Adipocyte (in vitro differentiated cells): ENCODE measurements around the gene TRABD2A.
"Not testable (repeated sequence)": the region's sequence is repeated elsewhere in the genome, so short reads cannot be mapped to it uniquely, and the experiment has no call there.

Experiments
- DNase-seq: peaks from one replicate; pipeline ENCODE4 v3.0.0-alpha.2; 2015; ENCODE audit warnings: low read depth
- H3K27me3 ChIP-seq: replicated peaks from 2 replicates; pipeline ENCODE4 v1.7.0; 2013; ENCODE audit warnings: mild to moderate bottlenecking, low read length, moderate library complexity; ENCODE audit not compliant: control insufficient read depth, insufficient read depth
- H3K36me3 ChIP-seq: 2 replicates; pipeline ENCODE4 v1.7.0; 2013; ENCODE audit warnings: low read length, mild to moderate bottlenecking, moderate library complexity; ENCODE audit not compliant: control insufficient read depth, insufficient read depth, severe bottlenecking
- H3K4me1 ChIP-seq: 2 replicates; pipeline ENCODE4 v1.7.0; 2013; ENCODE audit warnings: mild to moderate bottlenecking, low read length, moderate library complexity; ENCODE audit not compliant: control insufficient read depth, insufficient read depth
- H3K4me3 ChIP-seq: 2 replicates; pipeline ENCODE4 v1.7.0; 2013; ENCODE audit warnings: mild to moderate bottlenecking, low read length, moderate library complexity
- H3K9ac ChIP-seq: 2 replicates; pipeline ENCODE4 v1.7.0; 2013; ENCODE audit warnings: mild to moderate bottlenecking, low read length, moderate library complexity
- H3K9me3 ChIP-seq: 2 replicates; pipeline ENCODE4 v1.7.0; 2013; ENCODE audit warnings: mild to moderate bottlenecking, low read length, moderate library complexity; ENCODE audit not compliant: control insufficient read depth

Gene TRABD2A

DNA sequence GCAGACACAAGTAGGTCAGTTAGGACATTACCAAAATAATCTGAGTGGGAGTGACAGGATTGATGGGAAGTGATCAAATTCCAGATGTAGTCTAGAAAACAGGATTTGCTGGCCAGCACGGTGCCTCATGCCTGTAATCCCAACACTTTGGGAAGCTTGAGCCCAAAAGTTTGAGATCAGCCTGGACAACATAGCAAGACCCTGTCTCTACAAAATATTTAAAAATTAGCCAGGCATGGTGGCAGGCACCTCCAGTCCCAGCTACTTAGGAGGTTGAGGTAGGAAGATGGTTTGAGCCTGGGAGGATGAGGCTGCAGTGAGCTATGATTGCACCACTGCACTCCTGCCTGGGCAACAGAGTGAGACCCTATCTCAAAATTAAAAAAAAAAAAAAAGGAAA is 5.3 kb downstream of the TRABD2A start:
- H3K4me1 ChIP-seq = peaks cover 26% of the 10 kb centered on the region
- H3K4me3 ChIP-seq, H3K36me3 ChIP-seq, DNase-seq, H3K9ac ChIP-seq, H3K9me3 ChIP-seq, H3K27me3 ChIP-seq: not testable (repeated sequence)

- H3K4me3 ChIP-seq = no peak overlapping the region
- no peaks in the 10 kb centered on the region for H3K36me3 ChIP-seq
- H3K9ac ChIP-seq = no peak overlapping the region
- peaks cover 2% of the 10 kb centered on the region for H3K27me3 ChIP-seq
- no peaks in the 10 kb centered on the region for H3K9me3 ChIP-seq
- no peak for DNase-seq
- H3K4me1 ChIP-seq = peaks cover 22% of the 10 kb centered on the region
Observed at GRCh38 chr2:84875213-84875560, 5.7 kb downstream of the TRABD2A start.

- Histone ChIP-seq H3K36me3 (no peaks in the 10 kb centered on the region), H3K4me1 (peaks cover 20% of the 10 kb centered on the region), H3K27me3 (no peaks in the 10 kb centered on the region), H3K9ac (no peak overlapping the region), H3K4me3 (no peak overlapping the region), H3K9me3 (no peaks in the 10 kb centered on the region)
- peak; percentile 59 for DNase-seq
Observed at GRCh38 chr2:84874381-84875212, 6.3 kb downstream of the TRABD2A start.

GRCh38 chr2:84873350-84873749 is 7.5 kb downstream of the TRABD2A start:
- no peak overlapping the region for H3K9ac ChIP-seq
- no peaks in the 10 kb centered on the region for H3K9me3 ChIP-seq
- H3K27me3 ChIP-seq = no peaks in the 10 kb centered on the region
- peaks cover 20% of the 10 kb centered on the region for H3K4me1 ChIP-seq
- no peaks in the 10 kb centered on the region for H3K36me3 ChIP-seq
- DNase-seq = no peak
- no peak overlapping the region for H3K4me3 ChIP-seq

GRCh38 chr2:84872691-84873090 is 8.2 kb downstream of the TRABD2A start:
- peaks cover 20% of the 10 kb centered on the region for H3K4me1 ChIP-seq
- H3K4me3 ChIP-seq, H3K36me3 ChIP-seq, H3K27me3 ChIP-seq, H3K9ac ChIP-seq, DNase-seq, H3K9me3 ChIP-seq: not testable (repeated sequence)

- Histone ChIP-seq H3K36me3 (no peaks in the 10 kb centered on the region), H3K9me3 (no peaks in the 10 kb centered on the region), H3K4me3 (no peak overlapping the region), H3K4me1 (peaks cover 27% of the 10 kb centered on the region), H3K27me3 (no peaks in the 10 kb centered on the region), H3K9ac (no peak overlapping the region)
- DNase-seq = no peak
Observed at GRCh38 chr2:84870306-84870705, 10.6 kb downstream of the TRABD2A start.

- not testable (repeated sequence) for DNase-seq, H3K9ac ChIP-seq, H3K4me3 ChIP-seq, H3K36me3 ChIP-seq, H3K9me3 ChIP-seq, H3K27me3 ChIP-seq
- peaks cover 17% of the 10 kb centered on the region for H3K4me1 ChIP-seq
Observed at GRCh38 chr2:84868327-84868726, 12.6 kb downstream of the TRABD2A start.

GRCh38 chr2:84866122-84866521 is 14.8 kb downstream of the TRABD2A start:
- Histone ChIP-seq H3K27me3 (no peaks in the 10 kb centered on the region), H3K4me3 (no peak overlapping the region), H3K9ac (no peak overlapping the region), H3K4me1 (peaks cover 17% of the 10 kb centered on the region), H3K36me3 (no peaks in the 10 kb centered on the region), H3K9me3 (no peaks in the 10 kb centered on the region)
- DNase-seq = peak; percentile 45

DNA sequence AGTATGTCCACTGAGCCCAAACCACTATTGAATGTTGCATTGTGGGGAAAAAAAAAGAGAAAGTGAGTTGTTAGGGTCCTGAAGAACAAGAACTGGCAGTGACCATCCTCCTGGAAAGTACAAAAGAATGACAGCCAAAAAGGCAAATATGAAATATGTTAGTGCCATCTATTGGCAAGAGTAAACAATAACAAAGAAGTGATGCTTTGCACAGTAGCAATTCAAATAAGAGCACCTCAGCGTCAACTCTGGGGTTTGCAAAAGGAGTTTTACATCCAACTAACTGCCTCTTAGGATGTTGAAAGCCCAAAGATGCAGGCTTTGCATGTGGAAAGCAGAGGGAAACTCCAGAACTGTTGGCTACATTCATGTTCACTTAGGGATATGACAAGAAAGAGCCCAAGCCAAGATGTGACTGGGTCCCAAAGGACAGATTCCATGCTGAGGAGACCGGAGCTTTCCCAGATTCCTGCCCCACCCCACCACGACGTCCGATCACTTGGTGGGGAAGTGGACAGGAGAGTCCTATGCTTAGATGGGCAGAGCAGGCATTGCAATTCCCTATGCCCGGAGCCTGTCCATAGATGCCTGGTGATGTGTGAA is 15.6 kb downstream of the TRABD2A start:
- no peaks in the 10 kb centered on the region for H3K27me3 ChIP-seq
- DNase-seq = peak; percentile 78

DNA sequence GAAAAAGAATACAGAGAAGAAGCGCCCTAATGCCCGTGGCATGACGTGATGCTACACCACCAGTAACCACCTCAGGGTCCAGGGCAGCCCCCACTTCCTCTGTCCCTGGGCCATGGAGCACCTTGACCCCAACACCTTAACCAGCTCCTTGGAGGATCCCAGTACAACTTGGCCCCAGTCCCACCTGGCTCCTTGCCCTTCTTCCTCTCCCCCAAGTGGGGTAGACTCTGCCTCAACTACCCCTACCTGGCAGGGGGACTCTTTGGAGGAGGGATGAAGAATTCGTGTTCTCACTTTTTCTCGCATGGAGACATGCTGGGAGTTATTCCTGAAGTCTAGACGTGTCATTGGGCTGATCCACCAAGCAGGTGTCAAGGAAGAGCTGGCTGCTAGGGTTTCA is 18.9 kb downstream of the TRABD2A start:
- Histone ChIP-seq H3K27me3 (no peaks in the 10 kb centered on the region), H3K4me3 (no peak overlapping the region), H3K36me3 (no peaks in the 10 kb centered on the region), H3K9me3 (no peaks in the 10 kb centered on the region), H3K4me1 (peaks cover 17% of the 10 kb centered on the region), H3K9ac (no peak overlapping the region)
- no peak for DNase-seq

More for the DNA sequence above, 15.6 kb downstream of the TRABD2A start:
- H3K9me3 ChIP-seq = no peaks in the 10 kb centered on the region
- H3K4me3 ChIP-seq = no peak overlapping the region
- H3K9ac ChIP-seq = no peak overlapping the region
- H3K4me1 ChIP-seq = peaks cover 17% of the 10 kb centered on the region
- H3K36me3 ChIP-seq = no peaks in the 10 kb centered on the region

DNA sequence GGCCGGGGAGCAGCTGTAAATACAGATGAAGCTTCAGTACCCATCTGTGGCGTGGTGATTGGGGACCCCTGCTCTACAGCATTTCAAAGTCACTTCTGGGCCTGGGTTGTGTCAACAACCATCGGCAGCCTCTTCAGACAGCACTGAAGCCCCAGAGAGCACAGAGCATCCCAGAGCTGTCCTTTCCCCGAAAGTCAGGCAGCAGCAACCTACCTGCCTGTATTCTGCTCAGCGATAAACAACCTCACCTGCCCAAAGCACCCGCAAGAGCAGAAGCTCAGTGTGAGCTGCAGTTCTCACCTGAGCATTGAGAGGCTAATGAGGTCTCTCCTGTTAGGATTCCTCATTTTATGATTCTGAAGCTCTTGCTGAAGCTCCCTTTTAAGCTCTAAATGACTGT is 19.3 kb downstream of the TRABD2A start:
- no peak overlapping the region for H3K9ac ChIP-seq
- no peaks in the 10 kb centered on the region for H3K36me3 ChIP-seq
- no peak for DNase-seq
- no peak overlapping the region for H3K4me3 ChIP-seq
- peaks cover 14% of the 10 kb centered on the region for H3K4me1 ChIP-seq
- no peaks in the 10 kb centered on the region for H3K9me3 ChIP-seq
- H3K27me3 ChIP-seq = no peaks in the 10 kb centered on the region
